HAP-1 (cell line): Measurements from ENCODE around the gene SPATA13.
A peak's percentile ranks its signal among the peaks of the same experiment; 100 is the strongest.
"Not testable (repeated sequence)": the region's sequence is repeated elsewhere in the genome, so short reads cannot be mapped to it uniquely, and the experiment has no call there.

Experiments used
- DNase-seq, 2 experiments: peaks; one replicate each; pipeline ENCODE4 v3.0.0-alpha.2; 2016 to 2020; ENCODE audit warnings: low spot score in 2 of 2
- H3K27me3 ChIP-seq: fragments of 250-450 bp; sonication (Bioruptor Pico); 2 replicates; pipeline ENCODE4 v1.5.1; 2020; ENCODE audit warnings: low read depth, mild to moderate bottlenecking, moderate library complexity
- H3K36me3 ChIP-seq: fragments of 250-450 bp; sonication (Bioruptor Pico); replicated peaks from 2 replicates; pipeline ENCODE4 v1.5.1; 2020; ENCODE audit warnings: mild to moderate bottlenecking
- H3K4me1 ChIP-seq: fragments of 250-450 bp; sonication (Bioruptor Pico); 2 replicates; pipeline ENCODE4 v1.5.1; 2020; ENCODE audit warnings: mild to moderate bottlenecking
- H3K4me3 ChIP-seq: fragments of 250-450 bp; sonication (Bioruptor Pico); 2 replicates; pipeline ENCODE4 v1.5.1; 2020; ENCODE audit warnings: mild to moderate bottlenecking, moderate library complexity
- H3K9me3 ChIP-seq: fragments of 250-450 bp; sonication (Bioruptor Pico); 2 replicates; pipeline ENCODE4 v1.5.1; 2020; ENCODE audit warnings: mild to moderate bottlenecking, moderate library complexity
- in situ Hi-C: fragments of 300-500 bp; cut with MboI; formaldehyde crosslinking; loops from 3 replicates; pipeline ENCODE4 v1.14.3; 2020; ENCODE audit warnings: low sequenced_read_pairs, inconsistent platforms, mixed read lengths

Gene SPATA13

GRCh38 chr13:24160458-24161009 is at the start of gene SPATA13:
TSS of gene SPATA13 (plus strand) at chr13:24160720. CDS start at chr13:24222930, 62,210 bp downstream.
- in situ Hi-C loops: no loop called here
- Histone ChIP-seq H3K4me3 (peak within 1 kb of the TSS; percentile 91), H3K9me3 (no peaks in the 10 kb centered on the region), H3K4me1 (peaks cover 5% of the 10 kb centered on the region; the same call in 1 of the 2 replicates), H3K27me3 (no peaks in the 10 kb centered on the region), H3K36me3 (no peaks in the 10 kb centered on the region)
- DNase-seq: peak; percentile 80 to 99

GRCh38 chr13:24112791-24113190 is 47.7 kb upstream of the SPATA13 start:
- H3K4me1 ChIP-seq: no peaks in the 10 kb centered on the region
- H3K4me3 ChIP-seq: no peak overlapping the region
- no peaks in the 10 kb centered on the region for H3K36me3 ChIP-seq
- in situ Hi-C loops: no loop called here
- no peaks in the 10 kb centered on the region for H3K27me3 ChIP-seq
- DNase-seq: no peak
- H3K9me3 ChIP-seq: no peaks in the 10 kb centered on the region

GRCh38 chr13:24115671-24116070 is 44.8 kb upstream of the SPATA13 start:
- Histone ChIP-seq H3K4me3 (no peak overlapping the region), H3K9me3 (no peaks in the 10 kb centered on the region), H3K27me3 (no peaks in the 10 kb centered on the region), H3K36me3 (no peaks in the 10 kb centered on the region), H3K4me1 (no peaks in the 10 kb centered on the region)
- no peak for DNase-seq
- in situ Hi-C loops: no loop called here

GRCh38 chr13:24116131-24116530 is 44.4 kb upstream of the SPATA13 start:
- Histone ChIP-seq H3K4me1 (no peaks in the 10 kb centered on the region), H3K9me3 (no peaks in the 10 kb centered on the region), H3K27me3 (no peaks in the 10 kb centered on the region), H3K4me3 (no peak overlapping the region), H3K36me3 (no peaks in the 10 kb centered on the region)
- DNase-seq: no peak
- in situ Hi-C loops: no loop called here

- in situ Hi-C loops: no loop called here
- Histone ChIP-seq H3K27me3 (peaks cover 2% of the 10 kb centered on the region; the same call in 1 of the 2 replicates), H3K9me3 (no peaks in the 10 kb centered on the region), H3K4me1 (no peaks in the 10 kb centered on the region), H3K4me3 (no peak overlapping the region), H3K36me3 (no peaks in the 10 kb centered on the region)
- no peak for DNase-seq
These were observed 41.9 kb upstream of the SPATA13 start for GRCh38 chr13:24118576-24118975.

- Histone ChIP-seq H3K27me3 (peaks cover 2% of the 10 kb centered on the region; the same call in 1 of the 2 replicates), H3K4me3 (no peak overlapping the region), H3K36me3 (no peaks in the 10 kb centered on the region), H3K9me3 (no peaks in the 10 kb centered on the region), H3K4me1 (no peaks in the 10 kb centered on the region)
- no peak for DNase-seq
- in situ Hi-C loops: no loop called here
These were observed 40.7 kb upstream of the SPATA13 start for GRCh38 chr13:24119626-24120508.

- H3K36me3 ChIP-seq, DNase-seq, H3K9me3 ChIP-seq, in situ Hi-C loops, H3K4me3 ChIP-seq, H3K4me1 ChIP-seq, H3K27me3 ChIP-seq: not testable (repeated sequence)
These were observed 38.5 kb upstream of the SPATA13 start for GRCh38 chr13:24122045-24122444.

GRCh38 chr13:24122569-24122968 is 38.0 kb upstream of the SPATA13 start:
- H3K9me3 ChIP-seq: no peaks in the 10 kb centered on the region
- H3K4me3 ChIP-seq: no peak overlapping the region
- peaks cover 2% of the 10 kb centered on the region; the same call in 1 of the 2 replicates for H3K27me3 ChIP-seq
- no peaks in the 10 kb centered on the region for H3K36me3 ChIP-seq
- DNase-seq: no peak
- H3K4me1 ChIP-seq: no peaks in the 10 kb centered on the region
- in situ Hi-C loops: no loop called here

GRCh38 chr13:24123761-24124160 is 36.8 kb upstream of the SPATA13 start:
- in situ Hi-C loops: no loop called here
- peaks cover 2% of the 10 kb centered on the region; the same call in 1 of the 2 replicates for H3K27me3 ChIP-seq
- H3K36me3 ChIP-seq: no peaks in the 10 kb centered on the region
- no peaks in the 10 kb centered on the region for H3K4me1 ChIP-seq
- DNase-seq: no peak
- no peaks in the 10 kb centered on the region for H3K9me3 ChIP-seq
- no peak overlapping the region for H3K4me3 ChIP-seq

- H3K9me3 ChIP-seq: no peaks in the 10 kb centered on the region
- in situ Hi-C loops: no loop called here
- no peak overlapping the region for H3K4me3 ChIP-seq
- peaks cover 2% of the 10 kb centered on the region; the same call in 1 of the 2 replicates for H3K27me3 ChIP-seq
- DNase-seq: no peak
- no peaks in the 10 kb centered on the region for H3K36me3 ChIP-seq
- H3K4me1 ChIP-seq: no peaks in the 10 kb centered on the region
These were observed 35.6 kb upstream of the SPATA13 start for GRCh38 chr13:24124789-24125476.

- Histone ChIP-seq H3K9me3 (0 out of 2 replicates have a peak, but pooled peaks cover 2% of the 10 kb centered on the region), H3K27me3 (peaks cover 2% of the 10 kb centered on the region; the same call in 1 of the 2 replicates), H3K36me3 (no peaks in the 10 kb centered on the region), H3K4me3 (no peak overlapping the region), H3K4me1 (no peaks in the 10 kb centered on the region)
- in situ Hi-C loops: no loop called here
- DNase-seq: no peak
These were observed 33.3 kb upstream of the SPATA13 start for GRCh38 chr13:24127116-24127631.

GRCh38 chr13:24128112-24128511 is 32.4 kb upstream of the SPATA13 start:
- no peak for DNase-seq
- H3K4me3 ChIP-seq: no peak overlapping the region
- no peaks in the 10 kb centered on the region for H3K27me3 ChIP-seq
- no peaks in the 10 kb centered on the region for H3K4me1 ChIP-seq
- H3K9me3 ChIP-seq: 0 out of 2 replicates have a peak, but pooled peaks cover 2% of the 10 kb centered on the region
- no peaks in the 10 kb centered on the region for H3K36me3 ChIP-seq
- in situ Hi-C loops: no loop called here

- H3K4me3 ChIP-seq: no peak overlapping the region
- 0 out of 2 replicates have a peak, but pooled peaks cover 2% of the 10 kb centered on the region for H3K9me3 ChIP-seq
- H3K36me3 ChIP-seq: no peaks in the 10 kb centered on the region
- no peaks in the 10 kb centered on the region for H3K27me3 ChIP-seq
- no peaks in the 10 kb centered on the region for H3K4me1 ChIP-seq
- in situ Hi-C loops: no loop called here
- no peak for DNase-seq
These were observed 31.6 kb upstream of the SPATA13 start for GRCh38 chr13:24128962-24129361.
